AG04449 (cell line): ENCODE results near the gene USP40.
A peak's percentile ranks its signal among the peaks of the same experiment; 100 is the strongest.

ENCODE experiments used
- CTCF ChIA-PET: fragments of 350-600 bp; formaldehyde crosslinking; extraction: SDS; loops from one replicate; lab custom pipeline; 2021; ENCODE audit warnings: antibody characterized with exemption; lab: Yijun Ruan, JAX
- POLR2A ChIA-PET: fragments of 400-600, 350-600 bp; formaldehyde crosslinking; extraction: SDS; loops from one replicate; lab custom pipeline; 2020; ENCODE audit warnings: antibody characterized with exemption, inconsistent platforms; lab: Yijun Ruan, JAX
- DNase-seq: peaks from one replicate; pipeline ENCODE4 v3.0.0-alpha.2; 2010; ENCODE audit warnings: low read depth, low spot score
- H3K4me3 ChIP-seq: 2 replicates; pipeline ENCODE4 v1.5.1; 2011; ENCODE audit warnings: low read depth, mild to moderate bottlenecking, control low read depth, low read length
- TF ChIP-seq, protein P1 (sequence below): IDR thresholded peaks from one replicate; pipeline ENCODE4 v1.5.1; 2011; ENCODE audit warnings: mild to moderate bottlenecking, moderate library complexity, low read length, control low read depth, inconsistent platforms; ENCODE audit not compliant: insufficient read depth; ENCODE audit errors: missing control alignments

Gene USP40

DNA sequence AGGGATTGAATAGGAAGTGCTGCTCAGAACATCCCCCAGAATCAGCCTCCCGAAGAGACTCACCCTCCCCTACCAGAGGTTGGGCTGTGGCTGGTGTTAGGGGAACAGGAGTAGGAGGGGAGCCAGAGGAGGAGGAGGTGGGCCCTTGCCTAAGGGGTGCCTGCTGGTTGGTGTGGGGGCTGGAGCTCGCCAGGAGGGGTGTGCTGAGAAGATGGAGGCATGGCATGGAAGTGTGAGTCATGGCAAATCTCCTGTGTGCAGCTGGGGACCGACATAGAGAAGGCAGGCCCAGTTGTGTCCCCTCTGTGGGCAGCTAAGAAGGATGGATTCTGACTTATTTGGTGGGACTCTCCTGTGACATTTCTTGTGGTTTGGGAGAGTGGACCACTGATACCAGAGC is 138.6 kb downstream of the USP40 start:
- TF ChIP-seq, protein P1, sequence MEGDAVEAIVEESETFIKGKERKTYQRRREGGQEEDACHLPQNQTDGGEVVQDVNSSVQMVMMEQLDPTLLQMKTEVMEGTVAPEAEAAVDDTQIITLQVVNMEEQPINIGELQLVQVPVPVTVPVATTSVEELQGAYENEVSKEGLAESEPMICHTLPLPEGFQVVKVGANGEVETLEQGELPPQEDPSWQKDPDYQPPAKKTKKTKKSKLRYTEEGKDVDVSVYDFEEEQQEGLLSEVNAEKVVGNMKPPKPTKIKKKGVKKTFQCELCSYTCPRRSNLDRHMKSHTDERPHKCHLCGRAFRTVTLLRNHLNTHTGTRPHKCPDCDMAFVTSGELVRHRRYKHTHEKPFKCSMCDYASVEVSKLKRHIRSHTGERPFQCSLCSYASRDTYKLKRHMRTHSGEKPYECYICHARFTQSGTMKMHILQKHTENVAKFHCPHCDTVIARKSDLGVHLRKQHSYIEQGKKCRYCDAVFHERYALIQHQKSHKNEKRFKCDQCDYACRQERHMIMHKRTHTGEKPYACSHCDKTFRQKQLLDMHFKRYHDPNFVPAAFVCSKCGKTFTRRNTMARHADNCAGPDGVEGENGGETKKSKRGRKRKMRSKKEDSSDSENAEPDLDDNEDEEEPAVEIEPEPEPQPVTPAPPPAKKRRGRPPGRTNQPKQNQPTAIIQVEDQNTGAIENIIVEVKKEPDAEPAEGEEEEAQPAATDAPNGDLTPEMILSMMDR = no peak
- H3K4me3 ChIP-seq = no peak overlapping the region
- DNase-seq = no peak
- ChIA-PET POLR2A (no interaction called here), CTCF (interaction anchor here (0.7 to 3.6 kb wide), 3 partner anchors 15 to 74 kb away, joined by 3 to 11 read pairs (median 5); partner anchors contain the start of gene DGKD)

DNA sequence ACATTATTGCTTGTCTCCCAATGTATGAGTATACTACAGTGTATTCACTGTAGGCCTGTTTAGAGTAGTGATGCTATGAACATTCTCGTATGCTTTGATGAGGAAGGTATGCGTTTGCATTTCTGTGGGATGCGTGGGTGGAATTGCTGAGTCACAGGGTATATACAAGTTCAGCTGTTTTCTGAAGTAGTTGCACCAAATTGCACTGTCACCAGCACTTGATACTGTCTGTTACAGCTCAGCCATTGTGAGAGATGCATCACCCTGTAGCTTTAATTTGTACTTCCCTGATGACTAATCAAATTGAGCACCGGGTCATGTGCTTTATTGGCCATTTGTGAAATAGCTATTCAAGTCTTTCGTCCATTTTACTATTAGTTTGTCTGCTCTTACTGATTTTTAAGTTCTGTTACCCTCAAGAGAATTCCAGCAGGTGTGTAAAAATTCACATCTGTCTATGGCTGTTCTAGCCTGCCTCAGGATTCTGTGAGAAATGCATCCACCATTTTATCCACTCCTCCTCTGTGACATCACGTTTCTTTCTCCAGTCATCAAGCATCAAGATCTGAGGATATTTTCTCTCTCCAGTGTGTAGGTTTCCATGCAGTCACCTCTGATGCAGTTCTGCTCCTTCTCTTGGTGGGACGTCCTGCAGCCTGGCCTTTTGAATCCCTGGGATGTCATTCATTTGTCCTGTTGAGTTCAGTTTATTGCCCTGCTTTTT is 139.8 kb downstream of the USP40 start:
- H3K4me3 ChIP-seq = no peak overlapping the region
- CTCF ChIA-PET = interaction anchor here (0.7 to 3.6 kb wide), 5 partner anchors 9 to 73 kb away, joined by 3 to 11 read pairs (median 3); partner anchors contain the start of gene DGKD
- TF ChIP-seq, protein P1 = no peak
- peak; percentile 71 for DNase-seq
- POLR2A ChIA-PET = no interaction called here
